GM21423 (cell line): ENCODE data around the gene SMTN.

ENCODE experiments used
- ATAC-seq: cut with Tn5 transposase; IDR thresholded peaks from one replicate; pipeline ENCODE4 v1.9.1; 2021; ENCODE audit warnings: mild to moderate bottlenecking, moderate library complexity; ENCODE audit not compliant: unreplicated experiment

SMTN gene

GRCh38 chr22:31148488-31148887 is 67.4 kb downstream of the SMTN start:
- no peak for ATAC-seq

- no peak for ATAC-seq
These were observed 68.0 kb downstream of the SMTN start for GRCh38 chr22:31148953-31149627.

- ATAC-seq = no peak
These were observed 69.5 kb downstream of the SMTN start for GRCh38 chr22:31150615-31151014.

GRCh38 chr22:31151872-31152271 is 70.8 kb downstream of the SMTN start:
- no peak for ATAC-seq

- no peak for ATAC-seq
These were observed 72.2 kb downstream of the SMTN start for GRCh38 chr22:31153357-31153756.
